GM19043 (cell line): ENCODE data around the gene ANKFY1.
"Not testable (repeated sequence)": the region's sequence is repeated elsewhere in the genome, so short reads cannot be mapped to it uniquely, and the experiment has no call there.

Experiments used
- ATAC-seq: cut with Tn5 transposase; IDR thresholded peaks from one replicate; pipeline ENCODE4 v1.9.1; 2021; ENCODE audit warnings: low read depth; ENCODE audit not compliant: unreplicated experiment

Gene ANKFY1

GRCh38 chr17:4160294-4160859, 103.4 kb downstream of the ANKFY1 start:
- no peak for ATAC-seq

GRCh38 chr17:4159761-4160160, 104.0 kb downstream of the ANKFY1 start:
- ATAC-seq = no peak

- no peak for ATAC-seq
Observed at GRCh38 chr17:4157618-4158333, 106.0 kb downstream of the ANKFY1 start.

GRCh38 chr17:4156750-4157381, 106.9 kb downstream of the ANKFY1 start:
- ATAC-seq = no peak

- no peak for ATAC-seq
Observed at GRCh38 chr17:4155980-4156620, 107.7 kb downstream of the ANKFY1 start.

- no peak for ATAC-seq
Observed at GRCh38 chr17:4154201-4154600, 109.6 kb downstream of the ANKFY1 start.

GRCh38 chr17:4152471-4152870, 111.3 kb downstream of the ANKFY1 start:
- no peak for ATAC-seq

- no peak for ATAC-seq
Observed at GRCh38 chr17:4150096-4150495, 113.7 kb downstream of the ANKFY1 start.

- no peak for ATAC-seq
Observed at GRCh38 chr17:4148611-4149308, 115.0 kb downstream of the ANKFY1 start.

- no peak for ATAC-seq
Observed at GRCh38 chr17:4147751-4148310, 115.9 kb downstream of the ANKFY1 start.

GRCh38 chr17:4146641-4147040, 117.1 kb downstream of the ANKFY1 start:
- no peak for ATAC-seq

- no peak for ATAC-seq
Observed at GRCh38 chr17:4144422-4144747, 119.4 kb downstream of the ANKFY1 start.

- ATAC-seq = peak; percentile 53
Observed at GRCh38 chr17:4143563-4144421, 120.0 kb downstream of the ANKFY1 start.

- ATAC-seq = no peak
Observed at GRCh38 chr17:4142107-4142900, 121.5 kb downstream of the ANKFY1 start.

- no peak for ATAC-seq
Observed at GRCh38 chr17:4140125-4140524, 123.7 kb downstream of the ANKFY1 start.

- ATAC-seq = not testable (repeated sequence)
Observed at GRCh38 chr17:4138906-4139526, 124.8 kb downstream of the ANKFY1 start.

- no peak for ATAC-seq
Observed at GRCh38 chr17:4136373-4136772, 127.4 kb downstream of the ANKFY1 start.

GRCh38 chr17:4135489-4135888, 128.3 kb downstream of the ANKFY1 start:
- no peak for ATAC-seq

- ATAC-seq = no peak
Observed at GRCh38 chr17:4134721-4135120, 129.1 kb downstream of the ANKFY1 start.
